Measurements from ENCODE around the gene ANXA5.

ANXA5 gene

GRCh38 chr4:121642292-121642691 lies 54.5 kb downstream of the ANXA5 start:
- H3K36me3 ChIP-seq (ENCODE audit: control insufficient read depth in 2 of 2, insufficient read depth in 1 of 2, low read length in 2 of 2) = no peaks in the 10 kb centered on the region
- no peaks in the 10 kb centered on the region for H3K4me1 ChIP-seq (ENCODE audit: control insufficient read depth, insufficient read depth, low read length)
- TF ChIP-seq ZNF391 (tag by site-specific recombination; IDR thresholded peaks at IDR 0.05; ENCODE audit: borderline replicate concordance, low read depth) (no peak), ZNF645 (tag by site-specific recombination; IDR thresholded peaks at IDR 0.05) (no peak), ZNF311 (tag by site-specific recombination; IDR thresholded peaks at IDR 0.05; ENCODE audit: borderline replicate concordance) (no peak), ZSCAN18 (tag by site-specific recombination; IDR thresholded peaks at IDR 0.05) (no peak), MYNN (tag by site-specific recombination; IDR thresholded peaks at IDR 0.05; ENCODE audit: borderline replicate concordance) (no peak), ZNF202 (tag by site-specific recombination; IDR thresholded peaks at IDR 0.05; ENCODE audit: borderline replicate concordance) (no peak), ZNF529 (tag by site-specific recombination; IDR thresholded peaks at IDR 0.05; ENCODE audit: insufficient replicate concordance) (no peak), ZNF354C (tag by site-specific recombination; IDR thresholded peaks at IDR 0.05; ENCODE audit: borderline replicate concordance, low read depth) (no peak), ZEB2 (tag by site-specific recombination; IDR thresholded peaks at IDR 0.05) (no peak), ZNF121 (tag by site-specific recombination; IDR thresholded peaks at IDR 0.05) (no peak), REST (tag by site-specific recombination; IDR thresholded peaks at IDR 0.05) (no peak), GLIS2 (tag by site-specific recombination; IDR thresholded peaks at IDR 0.05) (no peak), ZNF792 (tag by site-specific recombination; IDR thresholded peaks at IDR 0.05) (no peak), SP2 (tag by site-specific recombination; IDR thresholded peaks at IDR 0.05) (no peak)
- TF ChIP-seq, protein P1, sequence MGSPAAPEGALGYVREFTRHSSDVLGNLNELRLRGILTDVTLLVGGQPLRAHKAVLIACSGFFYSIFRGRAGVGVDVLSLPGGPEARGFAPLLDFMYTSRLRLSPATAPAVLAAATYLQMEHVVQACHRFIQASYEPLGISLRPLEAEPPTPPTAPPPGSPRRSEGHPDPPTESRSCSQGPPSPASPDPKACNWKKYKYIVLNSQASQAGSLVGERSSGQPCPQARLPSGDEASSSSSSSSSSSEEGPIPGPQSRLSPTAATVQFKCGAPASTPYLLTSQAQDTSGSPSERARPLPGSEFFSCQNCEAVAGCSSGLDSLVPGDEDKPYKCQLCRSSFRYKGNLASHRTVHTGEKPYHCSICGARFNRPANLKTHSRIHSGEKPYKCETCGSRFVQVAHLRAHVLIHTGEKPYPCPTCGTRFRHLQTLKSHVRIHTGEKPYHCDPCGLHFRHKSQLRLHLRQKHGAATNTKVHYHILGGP (tag by site-specific recombination; IDR thresholded peaks at IDR 0.05) = no peak
- TF ChIP-seq, protein P2, sequence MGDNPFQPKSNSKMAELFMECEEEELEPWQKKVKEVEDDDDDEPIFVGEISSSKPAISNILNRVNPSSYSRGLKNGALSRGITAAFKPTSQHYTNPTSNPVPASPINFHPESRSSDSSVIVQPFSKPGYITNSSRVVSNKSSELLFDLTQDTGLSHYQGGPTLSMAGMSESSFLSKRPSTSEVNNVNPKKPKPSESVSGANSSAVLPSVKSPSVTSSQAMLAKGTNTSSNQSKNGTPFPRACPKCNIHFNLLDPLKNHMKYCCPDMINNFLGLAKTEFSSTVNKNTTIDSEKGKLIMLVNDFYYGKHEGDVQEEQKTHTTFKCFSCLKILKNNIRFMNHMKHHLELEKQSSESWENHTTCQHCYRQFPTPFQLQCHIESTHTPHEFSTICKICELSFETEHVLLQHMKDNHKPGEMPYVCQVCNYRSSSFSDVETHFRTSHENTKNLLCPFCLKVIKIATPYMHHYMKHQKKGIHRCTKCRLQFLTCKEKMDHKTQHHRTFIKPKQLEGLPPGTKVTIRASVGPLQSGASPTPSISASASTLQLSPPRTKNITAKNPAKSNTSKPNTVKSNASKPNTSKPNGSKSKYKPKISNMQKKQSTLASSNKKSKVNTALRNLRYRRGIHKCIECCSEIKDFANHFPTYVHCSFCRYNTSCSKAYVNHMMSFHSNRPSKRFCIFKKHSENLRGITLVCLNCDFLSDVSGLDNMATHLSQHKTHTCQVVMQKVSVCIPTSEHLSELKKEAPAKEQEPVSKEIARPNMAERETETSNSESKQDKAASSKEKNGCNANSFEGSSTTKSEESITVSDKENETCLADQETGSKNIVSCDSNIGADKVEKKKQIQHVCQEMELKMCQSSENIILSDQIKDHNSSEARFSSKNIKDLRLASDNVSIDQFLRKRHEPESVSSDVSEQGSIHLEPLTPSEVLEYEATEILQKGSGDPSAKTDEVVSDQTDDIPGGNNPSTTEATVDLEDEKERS (tag by site-specific recombination; IDR thresholded peaks at IDR 0.05) = no peak
- TF ChIP-seq, protein P3, sequence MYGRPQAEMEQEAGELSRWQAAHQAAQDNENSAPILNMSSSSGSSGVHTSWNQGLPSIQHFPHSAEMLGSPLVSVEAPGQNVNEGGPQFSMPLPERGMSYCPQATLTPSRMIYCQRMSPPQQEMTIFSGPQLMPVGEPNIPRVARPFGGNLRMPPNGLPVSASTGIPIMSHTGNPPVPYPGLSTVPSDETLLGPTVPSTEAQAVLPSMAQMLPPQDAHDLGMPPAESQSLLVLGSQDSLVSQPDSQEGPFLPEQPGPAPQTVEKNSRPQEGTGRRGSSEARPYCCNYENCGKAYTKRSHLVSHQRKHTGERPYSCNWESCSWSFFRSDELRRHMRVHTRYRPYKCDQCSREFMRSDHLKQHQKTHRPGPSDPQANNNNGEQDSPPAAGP (tag by site-specific recombination; IDR thresholded peaks at IDR 0.05) = no peak
- TF ChIP-seq, protein P4, sequence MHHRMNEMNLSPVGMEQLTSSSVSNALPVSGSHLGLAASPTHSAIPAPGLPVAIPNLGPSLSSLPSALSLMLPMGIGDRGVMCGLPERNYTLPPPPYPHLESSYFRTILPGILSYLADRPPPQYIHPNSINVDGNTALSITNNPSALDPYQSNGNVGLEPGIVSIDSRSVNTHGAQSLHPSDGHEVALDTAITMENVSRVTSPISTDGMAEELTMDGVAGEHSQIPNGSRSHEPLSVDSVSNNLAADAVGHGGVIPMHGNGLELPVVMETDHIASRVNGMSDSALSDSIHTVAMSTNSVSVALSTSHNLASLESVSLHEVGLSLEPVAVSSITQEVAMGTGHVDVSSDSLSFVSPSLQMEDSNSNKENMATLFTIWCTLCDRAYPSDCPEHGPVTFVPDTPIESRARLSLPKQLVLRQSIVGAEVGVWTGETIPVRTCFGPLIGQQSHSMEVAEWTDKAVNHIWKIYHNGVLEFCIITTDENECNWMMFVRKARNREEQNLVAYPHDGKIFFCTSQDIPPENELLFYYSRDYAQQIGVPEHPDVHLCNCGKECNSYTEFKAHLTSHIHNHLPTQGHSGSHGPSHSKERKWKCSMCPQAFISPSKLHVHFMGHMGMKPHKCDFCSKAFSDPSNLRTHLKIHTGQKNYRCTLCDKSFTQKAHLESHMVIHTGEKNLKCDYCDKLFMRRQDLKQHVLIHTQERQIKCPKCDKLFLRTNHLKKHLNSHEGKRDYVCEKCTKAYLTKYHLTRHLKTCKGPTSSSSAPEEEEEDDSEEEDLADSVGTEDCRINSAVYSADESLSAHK (tag by site-specific recombination; IDR thresholded peaks at IDR 0.05) = no peak
- no peak overlapping the region for H3K27ac ChIP-seq (ENCODE audit: extremely low read depth, low read depth, low read length)
- ChIA-PET CTCF (interaction anchor here (0.7 to 1.2 kb wide), 3 partner anchors 14 to 182 kb away, joined by 3 to 4 read pairs (median 4); no protein-coding TSS in a partner anchor), POLR2A (no interaction called here)
- H3K9me3 ChIP-seq (ENCODE audit: control insufficient read depth, insufficient read depth, low read depth, low read length) = no peaks in the 10 kb centered on the region
- H3K4me3 ChIP-seq (ENCODE audit: low read depth, low read length) = no peak overlapping the region

All from HEK293 (cell line).